H9 (cell line): Measurements from ENCODE around the gene NAPA. TPM values are rescaled to one million over a fixed set of nuclear protein-coding genes. Genes with fewer than 3 reads are reported as not detected.

Experiments used
- DNase-seq: peaks from one replicate; pipeline ENCODE4 v3.0.0-alpha.2; 2017
- H2AFZ ChIP-seq: one replicate; pipeline ENCODE4 v1.6.1; 2013; ENCODE audit warnings: mild to moderate bottlenecking, low read length, control low read depth, moderate library complexity
- H2AK5ac ChIP-seq: 2 replicates; pipeline ENCODE4 v1.6.1; 2013; ENCODE audit warnings: low read length, control low read depth, mixed read lengths; ENCODE audit not compliant: insufficient read length
- H2BK120ac ChIP-seq: one replicate; pipeline ENCODE4 v1.6.1; 2013; ENCODE audit warnings: low read depth, mild to moderate bottlenecking, low read length, control low read depth, inconsistent platforms; ENCODE audit not compliant: poor library complexity, severe bottlenecking
- H2BK12ac ChIP-seq: 2 replicates; pipeline ENCODE4 v1.6.1; 2013; ENCODE audit warnings: low read length, control low read depth, mixed read lengths, low read depth; ENCODE audit not compliant: insufficient read length
- H2BK15ac ChIP-seq: 2 replicates; pipeline ENCODE4 v1.6.1; 2013; ENCODE audit warnings: low read depth, low read length, control low read depth
- H2BK20ac ChIP-seq: one replicate; pipeline ENCODE4 v1.6.1; 2013; ENCODE audit warnings: low read depth, mild to moderate bottlenecking, low read length, control low read depth, inconsistent platforms; ENCODE audit not compliant: poor library complexity, severe bottlenecking
- H2BK5ac ChIP-seq: 2 replicates; pipeline ENCODE4 v1.6.1; 2013; ENCODE audit warnings: low read length, control low read depth, mixed read lengths; ENCODE audit not compliant: insufficient read length
- H3K14ac ChIP-seq: 2 replicates; pipeline ENCODE4 v1.6.1; 2013; ENCODE audit warnings: low read length, control low read depth; ENCODE audit not compliant: insufficient read depth
- H3K18ac ChIP-seq: 2 replicates; pipeline ENCODE4 v1.6.1; 2013; ENCODE audit warnings: low read depth, mild to moderate bottlenecking, mixed read lengths, low read length, control low read depth; ENCODE audit not compliant: insufficient read length
- H3K23ac ChIP-seq: 2 replicates; pipeline ENCODE4 v1.6.1; 2013; ENCODE audit warnings: low read length, control low read depth, mixed read lengths, low read depth; ENCODE audit not compliant: insufficient read length
- H3K23me2 ChIP-seq: 2 replicates; pipeline ENCODE4 v1.6.1; 2013; ENCODE audit warnings: low read depth, mild to moderate bottlenecking, mixed read lengths, low read length, control low read depth; ENCODE audit not compliant: insufficient read length, poor library complexity, severe bottlenecking
- H3K27ac ChIP-seq: 2 replicates; pipeline ENCODE4 v1.5.1; 2013; ENCODE audit warnings: low read length, control low read depth, mixed read lengths, low read depth; ENCODE audit not compliant: insufficient read length
- H3K27me3 ChIP-seq: 2 replicates; pipeline ENCODE4 v1.6.1; 2013; ENCODE audit warnings: low read length, control low read depth, inconsistent platforms; ENCODE audit not compliant: insufficient read depth
- H3K4ac ChIP-seq: 2 replicates; pipeline ENCODE4 v1.6.1; 2013; ENCODE audit warnings: low read depth, mild to moderate bottlenecking, control low read depth, inconsistent platforms, low read length, moderate library complexity
- H3K4me1 ChIP-seq: 2 replicates; pipeline ENCODE4 v1.6.1; 2013; ENCODE audit warnings: low read length, control low read depth, inconsistent platforms; ENCODE audit not compliant: insufficient read depth
- H3K4me2 ChIP-seq: 2 replicates; pipeline ENCODE4 v1.6.1; 2013; ENCODE audit warnings: low read length, control low read depth, mixed read lengths; ENCODE audit not compliant: insufficient read length, insufficient read depth
- H3K56ac ChIP-seq: 2 replicates; pipeline ENCODE4 v1.6.1; 2013; ENCODE audit warnings: low read depth, mild to moderate bottlenecking, mixed read lengths, low read length, control low read depth; ENCODE audit not compliant: insufficient read length
- H3K79me1 ChIP-seq: 2 replicates; pipeline ENCODE4 v1.6.1; 2013; ENCODE audit warnings: low read depth, mild to moderate bottlenecking, moderate library complexity, low read length, control low read depth, inconsistent platforms; ENCODE audit not compliant: insufficient read depth, poor library complexity, severe bottlenecking
- H3K79me2 ChIP-seq: 2 replicates; pipeline ENCODE4 v1.6.1; 2013; ENCODE audit warnings: low read length, control low read depth, inconsistent platforms; ENCODE audit not compliant: insufficient read depth
- H3K9ac ChIP-seq: 2 replicates; pipeline ENCODE4 v1.6.1; 2013; ENCODE audit warnings: low read length, control low read depth, mixed read lengths; ENCODE audit not compliant: insufficient read length; ENCODE audit errors: extremely low read depth
- H3K9me3 ChIP-seq: one replicate; pipeline ENCODE4 v1.6.1; 2013; ENCODE audit warnings: low read depth, low read length, inconsistent platforms; ENCODE audit not compliant: control insufficient read depth
- H3T11ph ChIP-seq: one replicate; pipeline ENCODE4 v1.6.1; 2013; ENCODE audit warnings: mild to moderate bottlenecking, low read length, control low read depth, inconsistent platforms
- H4K20me1 ChIP-seq: one replicate; pipeline ENCODE4 v1.6.1; 2013; ENCODE audit not compliant: control insufficient read depth, insufficient read length, insufficient read depth
- H4K5ac ChIP-seq: 2 replicates; pipeline ENCODE4 v1.6.1; 2013; ENCODE audit warnings: low read depth, mild to moderate bottlenecking, mixed read lengths, low read length, control low read depth; ENCODE audit not compliant: insufficient read length
- H4K8ac ChIP-seq: replicated peaks from 2 replicates; pipeline ENCODE4 v1.6.1; 2013; ENCODE audit warnings: low read length, control low read depth, mixed read lengths, low read depth; ENCODE audit not compliant: insufficient read length
- H4K91ac ChIP-seq: 2 replicates; pipeline ENCODE4 v1.6.1; 2013; ENCODE audit warnings: low read depth, mild to moderate bottlenecking, moderate library complexity, mixed read lengths, low read length, control low read depth; ENCODE audit not compliant: insufficient read length
- H3K27ac Mint-ChIP-seq, 3 experiments: 2 replicates in 2 of 3; 3 replicates in 1 of 3; pipeline ENCODE4 v1.8.0; 2020 to 2021; ENCODE audit warnings: mixed read lengths in 3 of 3, mild to moderate bottlenecking in 1 of 3, moderate library complexity in 1 of 3
- H3K27me3 Mint-ChIP-seq: 2 replicates; pipeline ENCODE4 v1.8.0; 2021; ENCODE audit warnings: low read depth, mild to moderate bottlenecking, moderate library complexity, mixed read lengths
- H3K36me3 Mint-ChIP-seq, 3 experiments: 2 replicates in 2 of 3; 3 replicates in 1 of 3; pipeline ENCODE4 v1.8.0; 2020 to 2021; ENCODE audit warnings: low read depth in 3 of 3, mixed read lengths in 3 of 3; ENCODE audit not compliant: insufficient read depth in 1 of 3
- H3K4me1 Mint-ChIP-seq, 2 experiments: 2 replicates each; pipeline ENCODE4 v1.8.0; 2020; ENCODE audit warnings: mixed read lengths in 2 of 2
- H3K4me3 Mint-ChIP-seq, 2 experiments: 2 replicates in 1 of 2; 3 replicates in 1 of 2; pipeline ENCODE4 v1.8.0; 2020 to 2021; ENCODE audit warnings: mild to moderate bottlenecking in 2 of 2, mixed read lengths in 2 of 2, moderate library complexity in 1 of 2
- H3K9me3 Mint-ChIP-seq, 2 experiments: 2 replicates in 1 of 2; 3 replicates in 1 of 2; pipeline ENCODE4 v1.8.0; 2020; ENCODE audit warnings: mild to moderate bottlenecking in 2 of 2, mixed read lengths in 2 of 2, moderate library complexity in 1 of 2
- CTCF ChIP-seq: fragments of 200-600 bp; sonication (generic); conservative IDR thresholded peaks from 3 replicates; pipeline ENCODE4 v1.8.0; 2021; ENCODE audit warnings: antibody characterized with exemption, mild to moderate bottlenecking
- WGBS: extraction: QIAGEN DNeasy Blood & Tissue Kit; methylation state at CpG from one replicate; pipeline ENCODE4 v1.1.7; 2013; ENCODE audit warnings: missing lambda C conversion rate, low lambda C conversion rate, mixed read lengths; ENCODE audit not compliant: insufficient read length; ENCODE audit errors: extremely low coverage; 5-methylcytosine and 5-hydroxymethylcytosine counted together
- total RNA-seq: library from RNA; stranded (reverse); gene quantifications from 2 replicates; pipeline ENCODE4 v1.2.1, GENCODE V29; 2021

NAPA gene
- total RNA-seq, 1 experiment from 2014 or later = 62.8 TPM

DNA sequence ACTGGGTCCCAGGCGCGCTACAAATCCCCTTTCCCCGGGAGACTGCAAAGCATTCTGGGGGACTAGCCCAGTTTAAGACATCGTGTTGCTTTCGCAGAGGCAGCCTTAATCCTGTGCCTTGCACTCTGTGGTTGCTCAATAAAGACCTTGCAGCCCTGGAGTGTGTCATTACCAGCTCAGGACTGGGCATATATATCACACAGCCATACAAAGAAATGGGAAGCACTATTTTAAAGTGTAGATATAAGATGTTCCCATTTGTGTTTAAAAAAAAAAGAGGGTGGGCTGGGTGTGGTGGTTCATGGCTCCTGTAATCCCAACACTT, 11.1 kb downstream of the NAPA start:
- no peak overlapping the region for H3K23ac ChIP-seq
- Mint-ChIP-seq H3K4me1 (peaks cover 0 to 33% of the 10 kb centered on the region in 2 experiments; a peak in 2 of 4 replicates), H3K36me3 (peaks cover 0 to 19% (median 16%) of the 10 kb centered on the region in 3 experiments; a peak in 5 of 7 replicates), H3K27me3 (no peaks in the 10 kb centered on the region), H3K9me3 (no peaks in the 10 kb centered on the region), H3K27ac (no peak overlapping the region), H3K4me3 (no peak overlapping the region; a peak in 1 of 5 replicates)
- H3K79me2 ChIP-seq = no peaks in the 10 kb centered on the region; the same call in 1 of the 2 replicates
- H3K4me2 ChIP-seq = no peak overlapping the region
- no CpG with 5 or more reads among the region's 5 CpGs for WGBS
- peaks cover 5% of the 10 kb centered on the region for H3K79me1 ChIP-seq
- no peak for DNase-seq
- H2BK15ac ChIP-seq = no peak overlapping the region
- H3K18ac ChIP-seq = no peak overlapping the region
- H3K56ac ChIP-seq = no peak overlapping the region
- no peak overlapping the region for H4K5ac ChIP-seq
- H3T11ph ChIP-seq = no peak overlapping the region
- H4K91ac ChIP-seq = no peak overlapping the region
- H4K20me1 ChIP-seq = no peaks in the 10 kb centered on the region
- H3K9ac ChIP-seq = no peak overlapping the region
- no peak overlapping the region for H2AFZ ChIP-seq
- no peak overlapping the region for H4K8ac ChIP-seq
- no peaks in the 10 kb centered on the region for H3K27me3 ChIP-seq
- H3K9me3 ChIP-seq = no peaks in the 10 kb centered on the region
- H2BK5ac ChIP-seq = no peak overlapping the region
- H2AK5ac ChIP-seq = no peak overlapping the region
- H3K27ac ChIP-seq = no peak overlapping the region
- H2BK20ac ChIP-seq = no peak overlapping the region
- TF ChIP-seq CTCF = no peak
- no peaks in the 10 kb centered on the region for H3K23me2 ChIP-seq
- H2BK12ac ChIP-seq = no peak overlapping the region
- no peak overlapping the region for H2BK120ac ChIP-seq
- no peaks in the 10 kb centered on the region; the same call in 1 of the 2 replicates for H3K4me1 ChIP-seq
- H3K14ac ChIP-seq = no peak overlapping the region
- no peak overlapping the region for H3K4ac ChIP-seq
